ENCODE measurements around the gene CLDN9. TPM values are rescaled to one million over a fixed set of nuclear protein-coding genes. Genes with fewer than 3 reads are reported as not detected.

CLDN9 gene
- total RNA-seq, 1 experiment from 2014 or later: not detected

GRCh38 chr16:3030222-3031212 lies 17.8 kb downstream of the CLDN9 start:
- Histone ChIP-seq H3K4me3 (ENCODE audit: low read depth, low read length, poor library complexity, severe bottlenecking) (no peak overlapping the region), H3K4me1 (ENCODE audit: insufficient read depth, low read length, poor library complexity, severe bottlenecking) (peaks cover 12% of the 10 kb centered on the region), H3K36me3 (ENCODE audit: insufficient read depth, low read length, poor library complexity, severe bottlenecking) (peaks cover 3% of the 10 kb centered on the region), H3K27me3 (replicated peaks; ENCODE audit: insufficient read depth, low read depth, low read length, poor library complexity) (peaks cover 53% of the 10 kb centered on the region), H3K9me3 (ENCODE audit: low read depth, low read length, poor library complexity, severe bottlenecking) (no peaks in the 10 kb centered on the region), H3K27ac (ENCODE audit: low read depth, low read length, poor library complexity, severe bottlenecking) (no peak overlapping the region)
- TF ChIP-seq, protein P1, sequence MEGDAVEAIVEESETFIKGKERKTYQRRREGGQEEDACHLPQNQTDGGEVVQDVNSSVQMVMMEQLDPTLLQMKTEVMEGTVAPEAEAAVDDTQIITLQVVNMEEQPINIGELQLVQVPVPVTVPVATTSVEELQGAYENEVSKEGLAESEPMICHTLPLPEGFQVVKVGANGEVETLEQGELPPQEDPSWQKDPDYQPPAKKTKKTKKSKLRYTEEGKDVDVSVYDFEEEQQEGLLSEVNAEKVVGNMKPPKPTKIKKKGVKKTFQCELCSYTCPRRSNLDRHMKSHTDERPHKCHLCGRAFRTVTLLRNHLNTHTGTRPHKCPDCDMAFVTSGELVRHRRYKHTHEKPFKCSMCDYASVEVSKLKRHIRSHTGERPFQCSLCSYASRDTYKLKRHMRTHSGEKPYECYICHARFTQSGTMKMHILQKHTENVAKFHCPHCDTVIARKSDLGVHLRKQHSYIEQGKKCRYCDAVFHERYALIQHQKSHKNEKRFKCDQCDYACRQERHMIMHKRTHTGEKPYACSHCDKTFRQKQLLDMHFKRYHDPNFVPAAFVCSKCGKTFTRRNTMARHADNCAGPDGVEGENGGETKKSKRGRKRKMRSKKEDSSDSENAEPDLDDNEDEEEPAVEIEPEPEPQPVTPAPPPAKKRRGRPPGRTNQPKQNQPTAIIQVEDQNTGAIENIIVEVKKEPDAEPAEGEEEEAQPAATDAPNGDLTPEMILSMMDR (conservative IDR thresholded peaks at IDR 0.05; ENCODE audit: low read depth, low read length): no peak
- TF ChIP-seq EZH2 (IDR thresholded peaks at IDR 0.05; ENCODE audit: borderline replicate concordance, low read depth, low read length, poor library complexity, severe bottlenecking): no peak
- intact Hi-C loops (cut with micrococcal nuclease; ENCODE audit: unreplicated experiment): no loop called here
- POLR2A ChIA-PET (ENCODE audit: low non-redundant PET): no interaction called here
- BruUV-seq (replicated peaks): no TSS peak
- DNase-seq (ENCODE audit: low spot score): no peak
- CTCF ChIA-PET: interaction anchor here (1.5 to 2.3 kb wide), 3 partner anchors 11 to 15 kb away, joined by 4 to 15 read pairs (median 5); partner anchors contain the start of gene TNFRSF12A

GRCh38 chr16:3032624-3033023 lies 19.9 kb downstream of the CLDN9 start:
- H3K9me3 ChIP-seq (ENCODE audit: low read depth, low read length, poor library complexity, severe bottlenecking): no peaks in the 10 kb centered on the region
- no peak for DNase-seq (ENCODE audit: low spot score)
- CTCF ChIA-PET: interaction anchor here (1.0 to 2.3 kb wide), 4 partner anchors 10 to 97 kb away, joined by 3 to 15 read pairs (median 4); no protein-coding TSS in a partner anchor
- peaks cover 12% of the 10 kb centered on the region for H3K4me1 ChIP-seq (ENCODE audit: insufficient read depth, low read length, poor library complexity, severe bottlenecking)
- intact Hi-C loops (cut with micrococcal nuclease; ENCODE audit: unreplicated experiment): no loop called here
- POLR2A ChIA-PET (ENCODE audit: low non-redundant PET): no interaction called here
- TF ChIP-seq, protein P1 (conservative IDR thresholded peaks at IDR 0.05; ENCODE audit: low read depth, low read length): no peak
- TF ChIP-seq EZH2 (IDR thresholded peaks at IDR 0.05; ENCODE audit: borderline replicate concordance, low read depth, low read length, poor library complexity, severe bottlenecking): no peak
- H3K4me3 ChIP-seq (ENCODE audit: low read depth, low read length, poor library complexity, severe bottlenecking): no peak overlapping the region
- H3K36me3 ChIP-seq (ENCODE audit: insufficient read depth, low read length, poor library complexity, severe bottlenecking): no peaks in the 10 kb centered on the region
- H3K27ac ChIP-seq (ENCODE audit: low read depth, low read length, poor library complexity, severe bottlenecking): no peak overlapping the region
- H3K27me3 ChIP-seq (replicated peaks; ENCODE audit: insufficient read depth, low read depth, low read length, poor library complexity): peaks cover 74% of the 10 kb centered on the region
- no TSS peak for BruUV-seq (replicated peaks)

- no TSS peak for BruUV-seq (replicated peaks)
- Histone ChIP-seq H3K27ac (ENCODE audit: low read depth, low read length, poor library complexity, severe bottlenecking) (no peak overlapping the region), H3K36me3 (ENCODE audit: insufficient read depth, low read length, poor library complexity, severe bottlenecking) (no peaks in the 10 kb centered on the region), H3K27me3 (replicated peaks; ENCODE audit: insufficient read depth, low read depth, low read length, poor library complexity) (peaks cover 71% of the 10 kb centered on the region), H3K4me1 (ENCODE audit: insufficient read depth, low read length, poor library complexity, severe bottlenecking) (no peaks in the 10 kb centered on the region), H3K4me3 (ENCODE audit: low read depth, low read length, poor library complexity, severe bottlenecking) (no peak overlapping the region), H3K9me3 (ENCODE audit: low read depth, low read length, poor library complexity, severe bottlenecking) (no peaks in the 10 kb centered on the region)
- ChIA-PET CTCF (no interaction called here), POLR2A (ENCODE audit: low non-redundant PET) (no interaction called here)
- no peak for TF ChIP-seq EZH2 (IDR thresholded peaks at IDR 0.05; ENCODE audit: borderline replicate concordance, low read depth, low read length, poor library complexity, severe bottlenecking)
- TF ChIP-seq, protein P1 (conservative IDR thresholded peaks at IDR 0.05; ENCODE audit: low read depth, low read length): no peak
- intact Hi-C loops (cut with micrococcal nuclease; ENCODE audit: unreplicated experiment): no loop called here
- no peak for DNase-seq (ENCODE audit: low spot score)
Observed at GRCh38 chr16:3035289-3035971, 22.7 kb downstream of the CLDN9 start.

Measured in A673 (cell line).